Neural cell (in vitro differentiated cells): ENCODE measurements around the gene PHKA2. TPM values are rescaled to one million over a fixed set of nuclear protein-coding genes. Genes with fewer than 3 reads are reported as not detected.

Experiments
- H2AFZ ChIP-seq: fragments of 200-600, 300-800 bp; sonication (generic), shearing (Covaris generic); 2 replicates; pipeline ENCODE4 v1.6.0; 2014; ENCODE audit warnings: low read depth, mild to moderate bottlenecking, antibody characterized with exemption, low read length, moderate library complexity
- H3F3A ChIP-seq: fragments of 200-600 bp; shearing (Covaris generic); 2 replicates; pipeline ENCODE4 v1.6.1; 2016; ENCODE audit warnings: mild to moderate bottlenecking, moderate library complexity, mixed read lengths, antibody characterized with exemption, low read length; ENCODE audit not compliant: insufficient read depth, poor library complexity, severe bottlenecking
- H3K27ac ChIP-seq: fragments of 200-600, 300-800 bp; sonication (generic), shearing (Covaris generic); 2 replicates; pipeline ENCODE4 v1.5.1; 2014; ENCODE audit warnings: mild to moderate bottlenecking, low read length, moderate library complexity
- H3K27me3 ChIP-seq: fragments of 300-800, 200-600 bp; sonication (generic), shearing (Covaris generic); 2 replicates; pipeline ENCODE4 v1.6.0; 2014; ENCODE audit warnings: mild to moderate bottlenecking, low read depth, low read length, moderate library complexity; ENCODE audit not compliant: insufficient read depth
- H3K36me3 ChIP-seq: fragments of 300-800, 200-600 bp; sonication (generic), shearing (Covaris generic); 2 replicates; pipeline ENCODE4 v1.5.1; 2014; ENCODE audit warnings: mild to moderate bottlenecking, antibody characterized with exemption, low read length, moderate library complexity; ENCODE audit not compliant: insufficient read depth
- H3K4me2 ChIP-seq: fragments of 300-800, 200-600 bp; sonication (generic), shearing (Covaris generic); 2 replicates; pipeline ENCODE4 v1.6.0; 2014; ENCODE audit warnings: mild to moderate bottlenecking, low read length
- H3K4me3 ChIP-seq: fragments of 300-800, 200-600 bp; sonication (generic), shearing (Covaris generic); 2 replicates; pipeline ENCODE4 v1.5.1; 2014; ENCODE audit warnings: mild to moderate bottlenecking, low read length, moderate library complexity
- H3K79me2 ChIP-seq: fragments of 200-600 bp; shearing (Covaris generic); replicated peaks from 2 replicates; pipeline ENCODE4 v1.6.0; 2014; ENCODE audit warnings: mild to moderate bottlenecking, low read length, moderate library complexity; ENCODE audit not compliant: insufficient read depth
- H3K9ac ChIP-seq: fragments of 300-800, 200-600 bp; sonication (generic), shearing (Covaris generic); 2 replicates; pipeline ENCODE4 v1.6.1; 2016; ENCODE audit warnings: mild to moderate bottlenecking, low read length, mixed read lengths
- H3K9me2 ChIP-seq: fragments of 200-600 bp; shearing (Covaris generic); 2 replicates; pipeline ENCODE4 v1.6.1; 2016; ENCODE audit warnings: mild to moderate bottlenecking, low read length, mixed read lengths; ENCODE audit not compliant: insufficient read depth
- H3K9me3 ChIP-seq: fragments of 200-600, 300-800 bp; sonication (generic), shearing (Covaris generic); 2 replicates; pipeline ENCODE4 v1.6.1; 2016; ENCODE audit warnings: mild to moderate bottlenecking, mixed run types, low read length, moderate library complexity, mixed read lengths
- H4K20me1 ChIP-seq: fragments of 200-600 bp; shearing (Covaris generic); 2 replicates; pipeline ENCODE4 v1.6.1; 2016; ENCODE audit warnings: mild to moderate bottlenecking, mixed run types; ENCODE audit not compliant: insufficient read depth
- EP300 ChIP-seq: fragments of 450-650 bp; conservative IDR thresholded peaks from 2 replicates; pipeline ENCODE4 v1.6.1; 2014; ENCODE audit warnings: antibody characterized with exemption, mild to moderate bottlenecking, moderate library complexity; ENCODE audit not compliant: poor library complexity, severe bottlenecking
- EZH2 ChIP-seq: fragments of 200-600, 300-800 bp; shearing (Covaris generic), sonication (generic); IDR thresholded peaks from 2 replicates; pipeline ENCODE4 v1.6.1; 2014; ENCODE audit warnings: antibody characterized with exemption, low read length, borderline replicate concordance, mild to moderate bottlenecking; ENCODE audit not compliant: insufficient read depth, poor library complexity, severe bottlenecking
- MXI1 ChIP-seq: fragments of 450-650 bp; conservative IDR thresholded peaks from 2 replicates; pipeline ENCODE4 v1.6.1; 2014; ENCODE audit warnings: antibody characterized with exemption, mild to moderate bottlenecking; ENCODE audit not compliant: poor library complexity, severe bottlenecking
- POLR2AphosphoS5 ChIP-seq: IDR thresholded peaks from 2 replicates; pipeline ENCODE4 v1.6.1; 2012
- RAD21 ChIP-seq: fragments of 450-650 bp; conservative IDR thresholded peaks from 2 replicates; pipeline ENCODE4 v1.6.1; 2014; ENCODE audit warnings: antibody characterized with exemption, mild to moderate bottlenecking, moderate library complexity
- SMC3 ChIP-seq: fragments of 450-650 bp; conservative IDR thresholded peaks from 2 replicates; pipeline ENCODE4 v1.6.1; 2014; ENCODE audit warnings: antibody characterized with exemption, mild to moderate bottlenecking, moderate library complexity; ENCODE audit not compliant: poor library complexity
- TAF1 ChIP-seq: IDR thresholded peaks from 2 replicates; pipeline ENCODE4 v1.6.1; 2012; ENCODE audit warnings: low read depth
- polyA plus RNA-seq: library from polyadenylated mRNA; depleted of rRNA; stranded (reverse); fragments of >200 nt; gene quantifications from 2 replicates; pipeline ENCODE4 v1.2.3, GENCODE V29; 2014
- TF ChIP-seq, protein P1 (sequence below): fragments of 450-650 bp; IDR thresholded peaks from 2 replicates; pipeline ENCODE4 v1.5.1; 2014; ENCODE audit warnings: antibody characterized with exemption, mild to moderate bottlenecking, moderate library complexity; ENCODE audit not compliant: poor library complexity, severe bottlenecking
- TF ChIP-seq, protein P2 (sequence below): IDR thresholded peaks from 2 replicates; pipeline ENCODE4 v1.6.1; 2012; ENCODE audit warnings: borderline replicate concordance

PHKA2 gene
- polyA plus RNA-seq, 1 donor from 2014 or later, result 9.6 TPM

DNA sequence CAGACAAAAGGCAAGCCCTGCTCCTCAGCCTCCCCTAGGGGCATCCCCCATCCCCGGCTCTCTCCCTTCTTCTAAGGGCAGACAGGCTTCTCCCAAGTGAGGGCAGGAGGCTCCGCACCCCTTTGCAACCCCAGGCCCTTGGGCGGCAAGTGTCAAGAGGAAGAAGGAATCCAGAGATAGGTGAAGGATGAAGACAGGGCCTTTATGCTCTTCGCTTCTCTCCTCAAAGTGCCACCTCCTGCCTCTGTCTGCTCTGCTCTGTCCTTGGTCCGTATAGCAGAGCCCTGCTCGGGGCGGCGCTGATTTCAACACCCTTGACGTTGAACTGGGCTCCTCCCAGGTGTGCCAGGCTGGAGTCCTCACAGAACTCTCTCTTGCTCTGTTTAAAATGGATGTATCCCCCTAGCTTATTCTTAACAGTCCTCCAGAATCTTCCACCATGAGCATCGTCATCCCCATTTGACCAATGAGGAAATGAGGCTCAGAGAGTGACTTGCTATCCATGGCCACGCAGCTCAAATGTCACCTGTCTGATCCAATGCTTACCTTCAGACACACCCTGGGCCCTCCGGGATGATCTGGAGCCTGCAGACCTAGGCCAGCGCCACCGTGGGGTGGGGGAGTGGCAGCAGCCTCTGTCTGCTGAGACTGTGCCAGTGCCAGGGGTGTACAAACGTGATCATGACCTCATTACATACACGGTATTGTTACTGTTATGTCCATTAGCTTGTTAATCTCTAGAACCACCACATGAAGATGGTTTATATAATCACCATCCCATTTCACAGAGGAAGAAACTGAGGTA lies 99.8 kb downstream of the PHKA2 start:
- Histone ChIP-seq H3K4me2 (no peak overlapping the region), H3K9me3 (no peaks in the 10 kb centered on the region), H3K79me2 (no peaks in the 10 kb centered on the region), H3K9me2 (no peaks in the 10 kb centered on the region), H3K27ac (no peak overlapping the region), H3F3A (no peaks in the 10 kb centered on the region), H2AFZ (no peak overlapping the region), H3K9ac (no peak overlapping the region), H3K4me3 (no peak overlapping the region), H3K36me3 (no peaks in the 10 kb centered on the region), H3K27me3 (no peaks in the 10 kb centered on the region), H4K20me1 (no peaks in the 10 kb centered on the region)
- TF ChIP-seq, protein P1, sequence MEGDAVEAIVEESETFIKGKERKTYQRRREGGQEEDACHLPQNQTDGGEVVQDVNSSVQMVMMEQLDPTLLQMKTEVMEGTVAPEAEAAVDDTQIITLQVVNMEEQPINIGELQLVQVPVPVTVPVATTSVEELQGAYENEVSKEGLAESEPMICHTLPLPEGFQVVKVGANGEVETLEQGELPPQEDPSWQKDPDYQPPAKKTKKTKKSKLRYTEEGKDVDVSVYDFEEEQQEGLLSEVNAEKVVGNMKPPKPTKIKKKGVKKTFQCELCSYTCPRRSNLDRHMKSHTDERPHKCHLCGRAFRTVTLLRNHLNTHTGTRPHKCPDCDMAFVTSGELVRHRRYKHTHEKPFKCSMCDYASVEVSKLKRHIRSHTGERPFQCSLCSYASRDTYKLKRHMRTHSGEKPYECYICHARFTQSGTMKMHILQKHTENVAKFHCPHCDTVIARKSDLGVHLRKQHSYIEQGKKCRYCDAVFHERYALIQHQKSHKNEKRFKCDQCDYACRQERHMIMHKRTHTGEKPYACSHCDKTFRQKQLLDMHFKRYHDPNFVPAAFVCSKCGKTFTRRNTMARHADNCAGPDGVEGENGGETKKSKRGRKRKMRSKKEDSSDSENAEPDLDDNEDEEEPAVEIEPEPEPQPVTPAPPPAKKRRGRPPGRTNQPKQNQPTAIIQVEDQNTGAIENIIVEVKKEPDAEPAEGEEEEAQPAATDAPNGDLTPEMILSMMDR, result no peak
- TF ChIP-seq EP300 (no peak), MXI1 (no peak), POLR2AphosphoS5 (no peak), EZH2 (no peak), SMC3 (no peak), TAF1 (no peak), RAD21 (no peak)
- TF ChIP-seq, protein P2, sequence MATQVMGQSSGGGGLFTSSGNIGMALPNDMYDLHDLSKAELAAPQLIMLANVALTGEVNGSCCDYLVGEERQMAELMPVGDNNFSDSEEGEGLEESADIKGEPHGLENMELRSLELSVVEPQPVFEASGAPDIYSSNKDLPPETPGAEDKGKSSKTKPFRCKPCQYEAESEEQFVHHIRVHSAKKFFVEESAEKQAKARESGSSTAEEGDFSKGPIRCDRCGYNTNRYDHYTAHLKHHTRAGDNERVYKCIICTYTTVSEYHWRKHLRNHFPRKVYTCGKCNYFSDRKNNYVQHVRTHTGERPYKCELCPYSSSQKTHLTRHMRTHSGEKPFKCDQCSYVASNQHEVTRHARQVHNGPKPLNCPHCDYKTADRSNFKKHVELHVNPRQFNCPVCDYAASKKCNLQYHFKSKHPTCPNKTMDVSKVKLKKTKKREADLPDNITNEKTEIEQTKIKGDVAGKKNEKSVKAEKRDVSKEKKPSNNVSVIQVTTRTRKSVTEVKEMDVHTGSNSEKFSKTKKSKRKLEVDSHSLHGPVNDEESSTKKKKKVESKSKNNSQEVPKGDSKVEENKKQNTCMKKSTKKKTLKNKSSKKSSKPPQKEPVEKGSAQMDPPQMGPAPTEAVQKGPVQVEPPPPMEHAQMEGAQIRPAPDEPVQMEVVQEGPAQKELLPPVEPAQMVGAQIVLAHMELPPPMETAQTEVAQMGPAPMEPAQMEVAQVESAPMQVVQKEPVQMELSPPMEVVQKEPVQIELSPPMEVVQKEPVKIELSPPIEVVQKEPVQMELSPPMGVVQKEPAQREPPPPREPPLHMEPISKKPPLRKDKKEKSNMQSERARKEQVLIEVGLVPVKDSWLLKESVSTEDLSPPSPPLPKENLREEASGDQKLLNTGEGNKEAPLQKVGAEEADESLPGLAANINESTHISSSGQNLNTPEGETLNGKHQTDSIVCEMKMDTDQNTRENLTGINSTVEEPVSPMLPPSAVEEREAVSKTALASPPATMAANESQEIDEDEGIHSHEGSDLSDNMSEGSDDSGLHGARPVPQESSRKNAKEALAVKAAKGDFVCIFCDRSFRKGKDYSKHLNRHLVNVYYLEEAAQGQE, result no peak

DNA sequence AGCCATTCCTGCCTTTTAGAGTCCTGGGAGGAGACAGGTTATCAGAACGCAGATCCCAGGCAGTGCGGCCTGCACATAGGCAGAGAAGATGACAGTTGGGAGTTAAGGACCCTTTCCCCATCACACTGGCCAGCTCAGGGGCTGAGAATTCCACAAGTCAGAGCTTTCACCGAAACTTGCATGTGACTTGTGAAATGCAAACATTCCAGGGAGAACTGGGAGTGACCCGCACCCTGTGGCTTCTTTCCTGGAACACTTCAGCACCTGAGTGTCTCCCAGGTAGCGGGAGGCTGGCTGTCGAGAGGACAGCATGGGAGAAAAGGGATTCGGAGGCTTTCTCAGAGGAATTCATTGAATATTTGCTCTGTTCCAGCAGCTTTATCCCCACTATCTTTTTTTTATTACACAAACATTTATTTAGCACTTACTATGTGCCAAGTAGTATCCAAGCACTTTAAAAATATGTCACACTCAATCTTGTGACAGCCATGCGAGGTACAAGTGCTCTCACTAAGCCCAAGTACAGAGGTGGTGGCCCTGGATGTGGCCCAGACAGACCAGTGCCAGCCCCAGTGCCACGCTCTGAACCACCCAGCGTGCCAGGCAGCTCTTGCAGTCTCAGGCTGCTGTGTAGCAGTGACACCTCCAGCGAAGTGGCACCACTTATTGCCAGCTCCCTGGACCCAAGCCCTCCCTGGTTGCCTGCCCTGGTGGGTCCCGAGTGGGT lies 100.5 kb downstream of the PHKA2 start:
- Histone ChIP-seq H4K20me1 (no peaks in the 10 kb centered on the region), H3K9me2 (no peaks in the 10 kb centered on the region), H3K79me2 (no peaks in the 10 kb centered on the region), H3F3A (no peaks in the 10 kb centered on the region), H3K9me3 (no peaks in the 10 kb centered on the region), H3K4me2 (no peak overlapping the region), H3K36me3 (no peaks in the 10 kb centered on the region), H3K9ac (no peak overlapping the region), H3K27me3 (no peaks in the 10 kb centered on the region), H3K4me3 (no peak overlapping the region), H2AFZ (no peak overlapping the region), H3K27ac (no peak overlapping the region)
- TF ChIP-seq EZH2 (no peak), EP300 (no peak), POLR2AphosphoS5 (no peak), TAF1 (no peak), RAD21 (no peak), MXI1 (no peak)
- TF ChIP-seq, protein P2, result no peak
